ENCODE data around the gene TM7SF2.

DNA sequence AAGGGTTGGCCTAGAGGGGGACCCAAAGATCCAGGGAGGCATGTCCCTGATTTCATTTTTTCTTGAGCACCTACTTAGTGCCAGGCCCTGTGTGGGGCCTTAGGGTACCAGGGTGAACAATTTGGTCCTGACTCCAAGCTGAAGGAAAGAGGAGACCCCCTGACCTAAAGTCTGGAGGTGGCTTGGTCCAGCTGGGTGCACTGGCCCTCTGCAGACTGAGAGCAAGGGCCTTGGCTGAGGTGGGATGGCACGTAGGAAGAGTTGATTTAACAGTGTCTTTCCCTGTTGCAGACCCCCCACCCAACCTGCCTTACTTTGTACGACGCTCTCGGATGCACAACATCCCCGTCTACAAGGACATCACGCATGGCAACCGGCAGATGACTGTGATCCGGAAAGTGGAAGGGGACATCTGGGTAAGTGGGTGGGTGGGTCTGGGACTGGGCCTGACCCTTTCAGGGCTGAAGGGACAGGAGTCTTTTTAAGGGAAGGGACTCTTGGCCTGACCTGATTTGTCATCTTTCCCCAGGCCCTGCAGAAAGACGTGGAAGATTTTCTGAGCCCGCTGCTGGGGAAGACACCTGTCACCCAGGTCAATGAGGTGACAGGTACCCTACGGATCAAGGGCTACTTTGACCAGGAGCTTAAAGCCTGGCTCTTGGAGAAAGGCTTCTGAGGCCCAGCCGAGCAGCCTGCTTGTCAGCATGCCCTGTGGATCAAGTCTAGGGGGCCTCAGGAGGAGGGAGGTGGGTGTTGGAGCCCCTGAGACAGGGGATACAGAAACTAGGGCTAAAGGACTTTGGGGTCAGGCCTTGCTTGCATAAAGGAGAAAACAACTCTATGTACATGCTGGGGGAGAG, 13.8 kb downstream of the TM7SF2 start:
- TF ChIP-seq, protein P1, sequence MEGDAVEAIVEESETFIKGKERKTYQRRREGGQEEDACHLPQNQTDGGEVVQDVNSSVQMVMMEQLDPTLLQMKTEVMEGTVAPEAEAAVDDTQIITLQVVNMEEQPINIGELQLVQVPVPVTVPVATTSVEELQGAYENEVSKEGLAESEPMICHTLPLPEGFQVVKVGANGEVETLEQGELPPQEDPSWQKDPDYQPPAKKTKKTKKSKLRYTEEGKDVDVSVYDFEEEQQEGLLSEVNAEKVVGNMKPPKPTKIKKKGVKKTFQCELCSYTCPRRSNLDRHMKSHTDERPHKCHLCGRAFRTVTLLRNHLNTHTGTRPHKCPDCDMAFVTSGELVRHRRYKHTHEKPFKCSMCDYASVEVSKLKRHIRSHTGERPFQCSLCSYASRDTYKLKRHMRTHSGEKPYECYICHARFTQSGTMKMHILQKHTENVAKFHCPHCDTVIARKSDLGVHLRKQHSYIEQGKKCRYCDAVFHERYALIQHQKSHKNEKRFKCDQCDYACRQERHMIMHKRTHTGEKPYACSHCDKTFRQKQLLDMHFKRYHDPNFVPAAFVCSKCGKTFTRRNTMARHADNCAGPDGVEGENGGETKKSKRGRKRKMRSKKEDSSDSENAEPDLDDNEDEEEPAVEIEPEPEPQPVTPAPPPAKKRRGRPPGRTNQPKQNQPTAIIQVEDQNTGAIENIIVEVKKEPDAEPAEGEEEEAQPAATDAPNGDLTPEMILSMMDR (optimal IDR thresholded peaks at IDR 0.05 in 1 of 3, IDR thresholded peaks at IDR 0.05 in 1 of 3, conservative IDR thresholded peaks at IDR 0.05 in 1 of 3; ENCODE audit: extremely low read depth in 1 of 3, insufficient read depth in 2 of 3, low read length in 3 of 3): no peak
- no peak for TF ChIP-seq EZH2 (IDR thresholded peaks at IDR 0.05; ENCODE audit: low read length)
